Loucy (cell line): ENCODE data around the gene PGBD5.
A peak's percentile ranks its signal among the peaks of the same experiment; 100 is the strongest.

ENCODE experiments used
- H2AFZ ChIP-seq: fragments of 200-600 bp; sonication (generic); 2 replicates; pipeline ENCODE4 v1.6.0; 2016; ENCODE audit warnings: antibody characterized with exemption, mild to moderate bottlenecking, low read length, moderate library complexity
- H3F3A ChIP-seq: fragments of 200-600 bp; 2 replicates; pipeline ENCODE4 v1.6.0; 2016; ENCODE audit warnings: antibody characterized with exemption, low read depth, mild to moderate bottlenecking
- H3K27me3 ChIP-seq: fragments of 200-600 bp; sonication (generic); 2 replicates; pipeline ENCODE4 v1.6.1; 2014; ENCODE audit warnings: low read length, mild to moderate bottlenecking; ENCODE audit not compliant: insufficient read depth, poor library complexity, severe bottlenecking
- H3K36me3 ChIP-seq: fragments of 200-600 bp; sonication (generic); 2 replicates; pipeline ENCODE4 v1.6.1; 2016; ENCODE audit warnings: low read length; ENCODE audit not compliant: insufficient read depth
- H3K4me1 ChIP-seq: fragments of 200-600 bp; sonication (generic); 2 replicates; pipeline ENCODE4 v1.5.1; 2014; ENCODE audit warnings: low read length, mild to moderate bottlenecking; ENCODE audit not compliant: insufficient read depth, poor library complexity, severe bottlenecking
- H3K4me2 ChIP-seq: fragments of 200-600 bp; sonication (generic); 2 replicates; pipeline ENCODE4 v1.6.0; 2014; ENCODE audit warnings: antibody characterized with exemption, low read length, low read depth, mild to moderate bottlenecking; ENCODE audit not compliant: poor library complexity, severe bottlenecking
- H3K4me3 ChIP-seq: fragments of 200-600 bp; sonication (generic); 2 replicates; pipeline ENCODE4 v1.5.1; 2014; ENCODE audit warnings: low read length, mild to moderate bottlenecking, mixed read lengths; ENCODE audit not compliant: poor library complexity, severe bottlenecking
- H3K79me2 ChIP-seq: fragments of 200-600 bp; sonication (generic); 2 replicates; pipeline ENCODE4 v1.6.1; 2014; ENCODE audit warnings: low read length; ENCODE audit not compliant: insufficient read depth
- H3K9ac ChIP-seq: fragments of 200-600 bp; sonication (generic); 2 replicates; pipeline ENCODE4 v1.6.0; 2014; ENCODE audit warnings: mild to moderate bottlenecking, low read depth, low read length, moderate library complexity; ENCODE audit not compliant: poor library complexity, severe bottlenecking
- H3K9me2 ChIP-seq: fragments of 200-600 bp; sonication (generic); replicated peaks from 2 replicates; pipeline ENCODE4 v1.6.1; 2016; ENCODE audit warnings: low read depth, low read length, mixed read lengths
- H3K9me3 ChIP-seq: fragments of 200-600 bp; sonication (generic); 2 replicates; pipeline ENCODE4 v1.6.1; 2014; ENCODE audit warnings: mild to moderate bottlenecking, antibody characterized with exemption, low read length, low read depth; ENCODE audit not compliant: insufficient read depth
- H4K20me1 ChIP-seq: fragments of 200-600 bp; sonication (generic); 2 replicates; pipeline ENCODE4 v1.6.0; 2014; ENCODE audit warnings: antibody characterized with exemption, low read length, mild to moderate bottlenecking; ENCODE audit not compliant: insufficient read depth, poor library complexity, severe bottlenecking
- EZH2phosphoT487 ChIP-seq: fragments of 200-600 bp; IDR thresholded peaks from 2 replicates; pipeline ENCODE4 v1.6.1; 2018; ENCODE audit warnings: antibody characterized with exemption, mild to moderate bottlenecking, moderate library complexity, borderline replicate concordance
- TF ChIP-seq, protein P1 (sequence below): fragments of 200-600 bp; sonication (generic); conservative IDR thresholded peaks from 2 replicates; pipeline ENCODE4 v1.5.1; 2014; ENCODE audit warnings: mild to moderate bottlenecking, antibody characterized with exemption, low read length

PGBD5 gene

DNA sequence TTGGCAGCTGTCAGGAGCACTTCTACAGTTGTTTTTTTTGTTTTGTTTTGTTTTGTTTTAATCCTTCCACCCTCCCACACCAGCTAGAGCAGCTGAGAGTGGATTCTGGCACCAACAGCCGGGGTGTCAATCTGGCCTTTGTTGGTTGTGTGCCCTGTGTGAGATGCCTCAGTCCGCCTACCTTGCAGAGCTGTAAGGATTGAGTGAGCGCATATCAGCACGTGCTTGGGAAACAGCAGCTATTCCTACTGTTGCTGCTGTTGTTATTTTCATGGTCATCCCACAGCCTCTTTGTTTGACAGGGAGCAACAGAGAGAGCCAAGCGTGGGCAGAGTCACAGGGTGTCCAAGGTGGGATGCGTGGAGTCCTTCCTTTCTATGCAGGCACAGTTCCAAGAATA lies 50.4 kb downstream of the PGBD5 start:
- no peak overlapping the region for H3K9ac ChIP-seq
- no peaks in the 10 kb centered on the region for H3K27me3 ChIP-seq
- H3K79me2 ChIP-seq: no peaks in the 10 kb centered on the region
- H4K20me1 ChIP-seq: no peaks in the 10 kb centered on the region
- H3K4me1 ChIP-seq: no peaks in the 10 kb centered on the region
- H2AFZ ChIP-seq: no peak overlapping the region
- H3K36me3 ChIP-seq: no peaks in the 10 kb centered on the region
- no peak overlapping the region for H3K4me2 ChIP-seq
- H3K4me3 ChIP-seq: no peak overlapping the region
- no peaks in the 10 kb centered on the region for H3K9me3 ChIP-seq
- TF ChIP-seq, protein P1, sequence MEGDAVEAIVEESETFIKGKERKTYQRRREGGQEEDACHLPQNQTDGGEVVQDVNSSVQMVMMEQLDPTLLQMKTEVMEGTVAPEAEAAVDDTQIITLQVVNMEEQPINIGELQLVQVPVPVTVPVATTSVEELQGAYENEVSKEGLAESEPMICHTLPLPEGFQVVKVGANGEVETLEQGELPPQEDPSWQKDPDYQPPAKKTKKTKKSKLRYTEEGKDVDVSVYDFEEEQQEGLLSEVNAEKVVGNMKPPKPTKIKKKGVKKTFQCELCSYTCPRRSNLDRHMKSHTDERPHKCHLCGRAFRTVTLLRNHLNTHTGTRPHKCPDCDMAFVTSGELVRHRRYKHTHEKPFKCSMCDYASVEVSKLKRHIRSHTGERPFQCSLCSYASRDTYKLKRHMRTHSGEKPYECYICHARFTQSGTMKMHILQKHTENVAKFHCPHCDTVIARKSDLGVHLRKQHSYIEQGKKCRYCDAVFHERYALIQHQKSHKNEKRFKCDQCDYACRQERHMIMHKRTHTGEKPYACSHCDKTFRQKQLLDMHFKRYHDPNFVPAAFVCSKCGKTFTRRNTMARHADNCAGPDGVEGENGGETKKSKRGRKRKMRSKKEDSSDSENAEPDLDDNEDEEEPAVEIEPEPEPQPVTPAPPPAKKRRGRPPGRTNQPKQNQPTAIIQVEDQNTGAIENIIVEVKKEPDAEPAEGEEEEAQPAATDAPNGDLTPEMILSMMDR: no peak
- no peak for TF ChIP-seq EZH2phosphoT487
- H3K9me2 ChIP-seq: no peaks in the 10 kb centered on the region
- no peaks in the 10 kb centered on the region for H3F3A ChIP-seq

DNA sequence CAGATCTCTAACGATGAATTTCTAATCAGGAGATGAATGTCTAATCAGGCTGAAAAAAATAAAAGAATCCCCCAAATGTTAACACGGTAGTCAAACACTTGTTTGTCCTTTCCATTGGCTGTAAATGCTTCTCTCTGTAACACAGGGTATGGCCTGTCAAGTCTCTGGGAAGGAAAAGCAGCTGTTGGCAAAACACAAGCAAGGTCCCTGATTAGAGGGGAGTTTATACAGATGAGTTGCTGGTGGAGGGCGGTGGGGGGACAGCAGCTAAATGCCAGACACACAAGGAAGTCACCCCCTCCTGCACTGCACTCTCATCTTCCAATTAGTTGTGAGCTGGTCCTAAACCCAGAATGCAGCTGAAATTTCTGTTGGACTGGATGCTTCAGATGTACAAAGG lies 51.0 kb downstream of the PGBD5 start:
- no peak overlapping the region for H2AFZ ChIP-seq
- no peaks in the 10 kb centered on the region for H3K9me3 ChIP-seq
- TF ChIP-seq, protein P1: no peak
- no peak for TF ChIP-seq EZH2phosphoT487
- no peak overlapping the region for H3K9ac ChIP-seq
- no peak overlapping the region for H3K4me3 ChIP-seq
- H3F3A ChIP-seq: no peaks in the 10 kb centered on the region
- H4K20me1 ChIP-seq: no peaks in the 10 kb centered on the region
- H3K27me3 ChIP-seq: no peaks in the 10 kb centered on the region
- H3K36me3 ChIP-seq: no peaks in the 10 kb centered on the region
- H3K9me2 ChIP-seq: no peaks in the 10 kb centered on the region
- no peaks in the 10 kb centered on the region for H3K79me2 ChIP-seq
- H3K4me1 ChIP-seq: no peaks in the 10 kb centered on the region
- no peak overlapping the region for H3K4me2 ChIP-seq

DNA sequence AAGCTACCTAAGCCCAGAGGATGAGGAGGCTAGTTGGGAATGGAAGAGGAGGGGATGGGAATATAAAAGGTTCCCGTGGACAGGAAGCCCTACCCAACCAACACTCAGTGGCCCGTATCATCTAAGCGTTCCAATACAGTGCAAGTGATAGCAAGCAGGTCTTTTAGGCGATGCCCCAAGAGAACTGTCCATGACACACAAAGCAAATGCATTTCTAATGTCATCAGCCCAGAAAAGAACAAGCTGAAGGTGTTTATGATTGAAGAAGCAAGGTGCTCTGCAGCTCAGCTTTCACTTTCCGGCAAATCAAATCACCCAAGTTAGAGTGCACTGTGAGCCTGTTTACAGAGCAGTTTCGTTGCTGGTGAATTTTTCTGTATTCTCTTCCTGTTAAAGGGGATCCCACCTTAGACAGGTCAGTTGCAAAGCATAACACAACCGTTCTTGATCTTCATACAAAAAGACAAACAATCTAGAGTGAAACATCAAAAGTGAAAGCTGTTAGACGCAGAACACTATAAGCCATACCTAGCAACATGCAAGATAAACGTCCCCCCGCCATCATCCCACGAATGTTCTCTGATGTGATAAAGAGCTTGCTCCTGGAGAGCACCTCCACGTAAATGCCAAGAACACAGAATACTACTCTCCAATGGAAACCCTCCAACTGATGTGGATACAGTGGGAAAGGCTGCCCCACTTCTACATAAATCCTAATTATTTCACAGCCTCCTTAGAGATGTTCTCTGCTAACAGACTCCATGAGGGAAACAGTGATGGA lies 54.0 kb downstream of the PGBD5 start:
- Histone ChIP-seq H4K20me1 (no peaks in the 10 kb centered on the region), H2AFZ (peak overlapping the region; percentile 46), H3K9me3 (no peaks in the 10 kb centered on the region), H3K9me2 (no peaks in the 10 kb centered on the region), H3F3A (no peaks in the 10 kb centered on the region), H3K36me3 (no peaks in the 10 kb centered on the region), H3K9ac (no peak overlapping the region), H3K27me3 (no peaks in the 10 kb centered on the region), H3K79me2 (no peaks in the 10 kb centered on the region), H3K4me1 (no peaks in the 10 kb centered on the region), H3K4me2 (peak overlapping the region; percentile 37), H3K4me3 (no peak overlapping the region)
- TF ChIP-seq, protein P1: no peak
- no peak for TF ChIP-seq EZH2phosphoT487
